GM21515 (cell line): ENCODE results near the gene OR6C76.
A peak's percentile ranks its signal among the peaks of the same experiment; 100 is the strongest.

Experiments used
- ATAC-seq: cut with Tn5 transposase; IDR thresholded peaks from one replicate; pipeline ENCODE4 v1.9.1; 2021; ENCODE audit not compliant: unreplicated experiment

OR6C76 gene

DNA sequence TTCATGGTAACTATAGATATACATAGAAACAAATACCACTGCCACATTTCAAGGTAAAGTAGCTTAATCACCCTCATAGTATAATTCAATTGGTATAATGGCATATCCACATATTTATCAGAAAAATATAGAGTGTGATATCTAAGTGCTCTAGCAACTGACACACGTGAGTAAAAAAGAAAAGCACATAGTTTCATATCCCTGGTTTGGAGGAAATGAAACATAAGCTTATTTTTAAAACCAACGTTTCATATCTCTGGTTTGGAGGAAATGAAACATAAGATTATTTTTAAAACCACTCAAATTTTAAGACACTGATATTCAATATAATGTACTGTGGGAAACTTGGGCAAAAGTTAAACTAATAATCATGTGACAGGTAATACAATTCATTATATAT is 41.8 kb downstream of the OR6C76 start:
- ATAC-seq = peak; percentile 67

DNA sequence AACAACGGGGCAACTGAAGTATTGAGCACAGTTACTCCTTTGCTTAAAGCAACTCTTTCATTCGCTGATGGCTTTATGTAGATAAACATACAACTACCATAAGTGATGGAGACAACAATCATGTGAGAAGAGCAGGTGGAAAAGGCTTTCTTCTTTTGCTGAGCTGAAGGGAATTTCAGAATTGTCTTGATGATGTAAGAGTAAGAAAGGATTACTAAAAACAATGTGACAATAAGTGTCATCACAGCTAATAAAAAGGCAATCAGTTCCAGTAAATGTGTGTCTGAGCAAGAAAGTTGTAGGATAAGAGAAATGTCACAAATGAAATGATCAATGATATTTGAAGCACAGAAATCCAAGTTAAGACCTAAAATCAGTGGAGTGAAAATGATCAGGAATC is 43.2 kb downstream of the OR6C76 start:
- no peak for ATAC-seq

DNA sequence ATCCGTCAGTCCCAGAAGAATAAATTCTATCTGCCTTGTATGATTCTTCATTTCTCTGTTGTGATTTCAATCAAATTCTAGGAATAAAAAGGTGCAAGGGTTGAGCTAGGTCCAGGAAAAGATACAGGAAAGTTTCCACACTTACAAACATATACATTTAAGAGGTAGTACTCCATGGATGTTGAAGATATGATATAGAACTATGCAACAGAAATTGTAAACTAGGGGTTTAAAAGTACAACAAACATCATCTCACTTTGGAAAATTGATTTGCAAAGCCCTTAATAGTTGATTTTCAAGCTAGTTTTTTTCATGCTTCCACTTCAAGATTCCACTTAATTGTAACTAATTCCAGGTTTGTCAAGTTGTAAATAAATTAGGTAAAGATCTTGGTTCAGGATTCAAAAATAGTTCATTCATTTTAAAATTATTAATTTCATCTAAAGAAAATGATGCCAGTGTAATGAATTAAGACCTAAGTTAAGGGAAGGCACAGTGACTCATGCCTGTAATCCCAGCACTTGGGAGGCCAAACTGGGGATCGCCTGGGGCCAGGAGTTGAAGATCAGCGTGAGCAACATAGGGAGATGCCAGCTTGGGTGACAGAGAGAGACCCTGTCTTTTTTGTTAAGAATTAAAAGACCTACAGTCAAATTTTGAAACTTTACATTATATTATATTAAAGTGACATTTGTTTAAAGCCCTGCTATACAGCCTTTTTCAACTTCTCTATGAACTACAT is 44.2 kb downstream of the OR6C76 start, which contains the start of gene OR6C70:
OR6C70 (minus strand) TSS at position 51 of the 742 bp plus-strand sequence; CDS start at position 51, 0 bp downstream.
- no peak for ATAC-seq

DNA sequence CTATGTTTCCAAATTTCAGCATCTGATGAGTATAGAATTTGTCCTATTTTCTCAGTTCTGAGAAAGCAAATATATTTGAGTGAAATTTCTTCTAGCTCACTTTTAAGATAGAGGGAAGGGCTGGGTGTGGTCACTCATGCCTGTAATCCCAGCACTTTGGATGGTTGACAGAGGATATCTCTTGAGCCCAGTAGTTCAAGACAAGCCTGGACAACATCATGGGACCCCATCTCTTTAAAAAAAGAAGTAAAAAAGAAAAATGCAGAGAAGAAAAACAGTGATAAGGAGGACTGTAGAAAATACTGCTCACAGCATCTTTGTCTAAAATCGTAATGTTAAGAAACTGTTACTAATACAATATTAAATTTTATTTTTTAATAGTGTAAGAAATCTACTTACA is 46.2 kb downstream of the OR6C76 start:
- no peak for ATAC-seq
